GM12878 (cell line): ENCODE data around the gene PDE8B. TPM values are rescaled to one million over a fixed set of nuclear protein-coding genes. Genes with fewer than 3 reads are reported as not detected.
A peak's percentile ranks its signal among the peaks of the same experiment; 100 is the strongest.

ENCODE experiments used
- ATAC-seq: fragments of 200-7000 bp; cut with Tn5 transposase; 3 replicates; pipeline ENCODE4 v1.9.1; 2020; ENCODE audit warnings: mild to moderate bottlenecking, moderate library complexity
- BruUV-seq: library from RNA; stranded (reverse); fragments of 400-500 nt; replicated peaks from 2 replicates; lab custom pipeline; 2021; lab: Mats Ljungman, UMichigan
- CTCF ChIA-PET: fragments of 300-600 bp; sonication (Branson Sonifier 250); formaldehyde crosslinking; extraction: SDS; loops from one replicate; lab custom pipeline; 2021; ENCODE audit warnings: inconsistent platforms; lab: Yijun Ruan, JAX
- POLR2A ChIA-PET: fragments of 350-600 bp; formaldehyde crosslinking; extraction: SDS; loops from one replicate; lab custom pipeline; 2021; ENCODE audit warnings: inconsistent platforms; lab: Charles Lee
- RAD21 ChIA-PET: fragments of 300-600 bp; sonication (Branson Sonifier 250); formaldehyde crosslinking; loops from one replicate; lab custom pipeline; 2023; ENCODE audit warnings: antibody characterized with exemption; ENCODE audit not compliant: unreplicated experiment; lab: Charles Lee
- SMC1A ChIA-PET: fragments of 300-600 bp; sonication (Branson Sonifier 250); formaldehyde crosslinking; loops from one replicate; lab custom pipeline; 2023; ENCODE audit not compliant: unreplicated experiment, uncharacterized antibody; lab: Charles Lee
- DNase-seq: peaks from one replicate; pipeline ENCODE4 v3.0.0-alpha.2; 2011; ENCODE audit warnings: low read depth, low spot score
- FAIRE-seq: peaks from 3 replicates; lab custom pipeline; 2011; peaks lifted over from hg19 to GRCh38; lab: Jason Lieb, UNC
- H2AFZ ChIP-seq: 2 replicates; pipeline ENCODE4 v1.6.0; 2011; ENCODE audit warnings: low read depth, low read length, control low read depth; ENCODE audit not compliant: control insufficient read depth
- H3K27ac ChIP-seq: 2 replicates; pipeline ENCODE4 v1.5.1; 2011; ENCODE audit warnings: control low read depth; ENCODE audit not compliant: control insufficient read depth, insufficient read depth
- H3K27me3 ChIP-seq, 2 experiments: replicated peaks in 1 of 2; 2 replicates each; pipeline versions ENCODE4 v1.6.0 to v1.6.1; 2011; ENCODE audit warnings: low read length in 1 of 2; ENCODE audit not compliant: control insufficient read depth in 2 of 2, insufficient read depth in 2 of 2
- H3K36me3 ChIP-seq, 2 experiments: 2 replicates each; pipeline ENCODE4 v1.5.1; 2011; ENCODE audit warnings: low read length in 1 of 2; ENCODE audit not compliant: control insufficient read depth in 2 of 2, insufficient read depth in 2 of 2
- H3K4me1 ChIP-seq: 2 replicates; pipeline ENCODE4 v1.6.1; 2011; ENCODE audit warnings: mild to moderate bottlenecking, low read length, moderate library complexity, mixed read lengths; ENCODE audit not compliant: control insufficient read depth, insufficient read depth
- H3K4me2 ChIP-seq: 2 replicates; pipeline ENCODE4 v1.6.0; 2011; ENCODE audit warnings: control low read depth; ENCODE audit not compliant: control insufficient read depth, insufficient read depth
- H3K4me3 ChIP-seq: fragments of 200-600 bp; sonication (generic); 2 replicates; pipeline ENCODE4 v1.5.1; 2016
- H3K79me2 ChIP-seq: 2 replicates; pipeline ENCODE4 v1.6.0; 2011; ENCODE audit warnings: low read length; ENCODE audit not compliant: control insufficient read depth, insufficient read depth
- H3K9ac ChIP-seq: 2 replicates; pipeline ENCODE4 v1.8.0; 2011; ENCODE audit warnings: low read length, control low read depth, mixed read lengths; ENCODE audit not compliant: control insufficient read depth, insufficient read depth
- H3K9me3 ChIP-seq: replicated peaks from 3 replicates; pipeline ENCODE4 v1.5.1; 2011; ENCODE audit warnings: mild to moderate bottlenecking, low read length; ENCODE audit not compliant: control insufficient read depth, insufficient read depth
- H4K20me1 ChIP-seq: 2 replicates; pipeline ENCODE4 v1.6.0; 2011; ENCODE audit not compliant: control insufficient read depth, insufficient read depth
- CBX3 ChIP-seq: fragments of 200-600 bp; sonication (generic); IDR thresholded peaks from 2 replicates; pipeline ENCODE4 v1.6.1; 2016; ENCODE audit warnings: low read depth, borderline replicate concordance
- MXI1 ChIP-seq: fragments of 150-350 bp; IDR thresholded peaks from 2 replicates; pipeline ENCODE4 v1.6.1; 2011; ENCODE audit warnings: low read depth, mild to moderate bottlenecking, inconsistent platforms, low read length, improper control_type of control experiment
- WRNIP1 ChIP-seq: IDR thresholded peaks from 2 replicates; pipeline ENCODE4 v1.6.1; 2011; ENCODE audit warnings: low read depth, low read length, improper control_type of control experiment, borderline replicate concordance
- ZBED1 ChIP-seq: IDR thresholded peaks from 2 replicates; pipeline ENCODE4 v1.6.1; 2016; ENCODE audit warnings: borderline replicate concordance
- ZNF384 ChIP-seq: IDR thresholded peaks from 2 replicates; pipeline ENCODE4 v1.6.1; 2012; ENCODE audit warnings: low read depth, mild to moderate bottlenecking, low read length, improper control_type of control experiment, borderline replicate concordance
- WGBS: methylation state at CpG from one replicate; pipeline ENCODE4 v1.1.6; 2016; ENCODE audit warnings: low lambda C conversion rate; ENCODE audit not compliant: insufficient replicate concordance, insufficient coverage; ENCODE audit errors: missing lambda C conversion rate; 5-methylcytosine and 5-hydroxymethylcytosine counted together
- in situ Hi-C: fragments of 300-500 bp; cut with MboI; formaldehyde crosslinking; loops from 9 replicates; pipeline ENCODE4 v1.14.3; 2018; ENCODE audit warnings: mixed read lengths
- intact Hi-C: fragments of 100-400 bp; cut with micrococcal nuclease; formaldehyde crosslinking; loops from one replicate; pipeline ENCODE4 v1.14.2; 2022; ENCODE audit not compliant: unreplicated experiment
- polyA plus RNA-seq, 11 experiments: library from polyadenylated mRNA; depleted of rRNA in 4 of 11; unstranded in 6 of 11; stranded (reverse) in 5 of 11; fragments of >200 nt; fragmentation: Nextera tagmentation in 4 of 11; fragmentation: Illumina TruSeq in 1 of 11; extraction: Ambion mirVana in 4 of 11; extraction: Trizol in 1 of 11; gene quantifications; 1 replicate in 1 of 11; 2 replicates in 10 of 11; pipeline versions ENCODE4 v1.2.1 to v1.2.3, GENCODE V29; 2011 to 2016; ENCODE audit warnings: inconsistent platforms in 2 of 11, missing spikeins in 2 of 11, low read depth in 1 of 11
- total RNA-seq, 4 experiments: library from RNA; depleted of rRNA in 3 of 4; stranded (reverse); fragments of >200 nt in 3 of 4; fragmentation: Illumina TruSeq in 1 of 4; extraction: Trizol in 1 of 4; gene quantifications; 2 replicates each; pipeline versions ENCODE4 v1.2.1 to v1.2.3, GENCODE V29; 2013 to 2021
- TF ChIP-seq, protein P1 (sequence below): fragments of 450-650 bp; formaldehyde crosslinking; IDR thresholded peaks from 2 replicates; pipeline ENCODE4 v1.5.0; 2022; ENCODE audit warnings: mild to moderate bottlenecking, missing genetic modification characterization
- TF ChIP-seq, protein P2 (sequence below): fragments of 450-650 bp; IDR thresholded peaks from 2 replicates; pipeline ENCODE4 v1.6.1; 2017; ENCODE audit warnings: mild to moderate bottlenecking, moderate library complexity
- TF ChIP-seq, protein P3 (sequence below): IDR thresholded peaks from 2 replicates; pipeline ENCODE4 v1.6.1; 2011; ENCODE audit warnings: borderline replicate concordance, low read depth, mild to moderate bottlenecking, moderate library complexity, mixed read lengths, low read length; ENCODE audit not compliant: insufficient read depth; ENCODE audit errors: extremely low read length
- TF ChIP-seq, protein P4 (sequence below): fragments of 450-650 bp; IDR thresholded peaks from 2 replicates; pipeline ENCODE4 v1.6.1; 2017; ENCODE audit warnings: borderline replicate concordance
- TF ChIP-seq, protein P5 (sequence below): fragments of 450-650 bp; IDR thresholded peaks from 2 replicates; pipeline ENCODE4 v1.6.1; 2017; ENCODE audit warnings: low read depth, mild to moderate bottlenecking, moderate library complexity

Gene PDE8B
- total and polyA plus RNA-seq, 10 of the 15 experiments (the other 5 are each of a cell fraction or from before 2014, with no cell fraction given), result 0.03 to 0.44 (median 0.20) TPM; not detected in 3

DNA sequence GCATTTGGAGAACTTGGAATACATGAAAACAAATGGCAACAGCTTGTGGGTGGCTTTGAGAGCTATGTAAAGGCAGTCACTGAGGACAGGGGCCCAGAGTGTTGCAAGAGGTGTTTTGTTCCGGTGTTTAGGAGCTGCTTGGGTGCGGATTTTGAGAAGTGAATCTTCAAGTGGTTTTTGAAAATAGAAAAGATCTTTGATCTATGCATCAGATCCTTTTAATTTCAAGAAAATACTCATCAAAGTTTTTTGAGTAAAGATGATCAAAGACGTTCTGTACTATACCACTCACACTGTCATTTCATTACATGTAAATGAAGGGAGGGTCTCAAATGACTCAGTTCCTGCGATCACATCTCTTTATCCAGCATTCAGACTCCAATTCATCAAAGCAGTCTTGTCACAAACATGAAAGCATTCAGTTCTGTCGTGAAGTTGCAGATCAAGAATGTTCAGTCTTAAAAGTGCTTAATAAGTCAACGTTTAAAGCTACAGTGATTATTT lies 169.1 kb downstream of the PDE8B start:
- ChIA-PET RAD21 (interaction anchor here (1.0 to 3.2 kb wide), 7 partner anchors 16 to 121 kb away, joined by 3 to 29 read pairs (median 5); no protein-coding TSS in a partner anchor), SMC1A (interaction anchor here (0.7 to 3.5 kb wide), 14 partner anchors 12 to 148 kb away, joined by 3 to 26 read pairs (median 4); partner anchors contain the start of gene WDR41), POLR2A (interaction anchor here (1.2 to 1.3 kb wide), 2 partner anchors 113 to 278 kb away, joined by 3 read pairs; partner anchors contain the start of gene WDR41), CTCF (interaction anchor here (0.7 to 2.8 kb wide), 12 partner anchors 16 to 810 kb away, joined by 3 to 13 read pairs (median 4); partner anchors contain the start of gene WDR41)
- Histone ChIP-seq H3K9ac (no peak overlapping the region), H3K27me3 (no peaks in the 10 kb centered on the region), H3K9me3 (no peaks in the 10 kb centered on the region; the same call in 2 of the 3 replicates), H3K4me3 (no peak overlapping the region), H2AFZ (peak overlapping the region; percentile 63), H3K79me2 (no peaks in the 10 kb centered on the region), H4K20me1 (no peaks in the 10 kb centered on the region), H3K36me3 (no peaks in the 10 kb centered on the region), H3K27ac (peak overlapping the region; percentile 42; the same call in 1 of the 2 replicates), H3K4me2 (peak overlapping the region; percentile 60), H3K4me1 (peaks cover 22% of the 10 kb centered on the region)
- peak; percentile 62 for FAIRE-seq
- peak; percentile 67 for DNase-seq
- WGBS, result 3% methylated on average over 6 of the region's 6 CpGs
- intact Hi-C loops, result loop anchor here (2.0 kb wide), 1 partner anchor 113 kb away; the partner anchor contains the start of gene WDR41
- BruUV-seq, result no TSS peak
- ATAC-seq, result peak; percentile 93
- in situ Hi-C loops, result no loop called here
- TF ChIP-seq, protein P1, sequence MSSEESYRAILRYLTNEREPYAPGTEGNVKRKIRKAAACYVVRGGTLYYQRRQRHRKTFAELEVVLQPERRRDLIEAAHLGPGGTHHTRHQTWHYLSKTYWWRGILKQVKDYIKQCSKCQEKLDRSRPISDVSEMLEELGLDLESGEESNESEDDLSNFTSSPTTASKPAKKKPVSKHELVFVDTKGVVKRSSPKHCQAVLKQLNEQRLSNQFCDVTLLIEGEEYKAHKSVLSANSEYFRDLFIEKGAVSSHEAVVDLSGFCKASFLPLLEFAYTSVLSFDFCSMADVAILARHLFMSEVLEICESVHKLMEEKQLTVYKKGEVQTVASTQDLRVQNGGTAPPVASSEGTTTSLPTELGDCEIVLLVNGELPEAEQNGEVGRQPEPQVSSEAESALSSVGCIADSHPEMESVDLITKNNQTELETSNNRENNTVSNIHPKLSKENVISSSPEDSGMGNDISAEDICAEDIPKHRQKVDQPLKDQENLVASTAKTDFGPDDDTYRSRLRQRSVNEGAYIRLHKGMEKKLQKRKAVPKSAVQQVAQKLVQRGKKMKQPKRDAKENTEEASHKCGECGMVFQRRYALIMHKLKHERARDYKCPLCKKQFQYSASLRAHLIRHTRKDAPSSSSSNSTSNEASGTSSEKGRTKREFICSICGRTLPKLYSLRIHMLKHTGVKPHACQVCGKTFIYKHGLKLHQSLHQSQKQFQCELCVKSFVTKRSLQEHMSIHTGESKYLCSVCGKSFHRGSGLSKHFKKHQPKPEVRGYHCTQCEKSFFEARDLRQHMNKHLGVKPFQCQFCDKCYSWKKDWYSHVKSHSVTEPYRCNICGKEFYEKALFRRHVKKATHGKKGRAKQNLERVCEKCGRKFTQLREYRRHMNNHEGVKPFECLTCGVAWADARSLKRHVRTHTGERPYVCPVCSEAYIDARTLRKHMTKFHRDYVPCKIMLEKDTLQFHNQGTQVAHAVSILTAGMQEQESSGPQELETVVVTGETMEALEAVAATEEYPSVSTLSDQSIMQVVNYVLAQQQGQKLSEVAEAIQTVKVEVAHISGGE (CRISPR knock-in tag), result no peak
- TF ChIP-seq, protein P2, sequence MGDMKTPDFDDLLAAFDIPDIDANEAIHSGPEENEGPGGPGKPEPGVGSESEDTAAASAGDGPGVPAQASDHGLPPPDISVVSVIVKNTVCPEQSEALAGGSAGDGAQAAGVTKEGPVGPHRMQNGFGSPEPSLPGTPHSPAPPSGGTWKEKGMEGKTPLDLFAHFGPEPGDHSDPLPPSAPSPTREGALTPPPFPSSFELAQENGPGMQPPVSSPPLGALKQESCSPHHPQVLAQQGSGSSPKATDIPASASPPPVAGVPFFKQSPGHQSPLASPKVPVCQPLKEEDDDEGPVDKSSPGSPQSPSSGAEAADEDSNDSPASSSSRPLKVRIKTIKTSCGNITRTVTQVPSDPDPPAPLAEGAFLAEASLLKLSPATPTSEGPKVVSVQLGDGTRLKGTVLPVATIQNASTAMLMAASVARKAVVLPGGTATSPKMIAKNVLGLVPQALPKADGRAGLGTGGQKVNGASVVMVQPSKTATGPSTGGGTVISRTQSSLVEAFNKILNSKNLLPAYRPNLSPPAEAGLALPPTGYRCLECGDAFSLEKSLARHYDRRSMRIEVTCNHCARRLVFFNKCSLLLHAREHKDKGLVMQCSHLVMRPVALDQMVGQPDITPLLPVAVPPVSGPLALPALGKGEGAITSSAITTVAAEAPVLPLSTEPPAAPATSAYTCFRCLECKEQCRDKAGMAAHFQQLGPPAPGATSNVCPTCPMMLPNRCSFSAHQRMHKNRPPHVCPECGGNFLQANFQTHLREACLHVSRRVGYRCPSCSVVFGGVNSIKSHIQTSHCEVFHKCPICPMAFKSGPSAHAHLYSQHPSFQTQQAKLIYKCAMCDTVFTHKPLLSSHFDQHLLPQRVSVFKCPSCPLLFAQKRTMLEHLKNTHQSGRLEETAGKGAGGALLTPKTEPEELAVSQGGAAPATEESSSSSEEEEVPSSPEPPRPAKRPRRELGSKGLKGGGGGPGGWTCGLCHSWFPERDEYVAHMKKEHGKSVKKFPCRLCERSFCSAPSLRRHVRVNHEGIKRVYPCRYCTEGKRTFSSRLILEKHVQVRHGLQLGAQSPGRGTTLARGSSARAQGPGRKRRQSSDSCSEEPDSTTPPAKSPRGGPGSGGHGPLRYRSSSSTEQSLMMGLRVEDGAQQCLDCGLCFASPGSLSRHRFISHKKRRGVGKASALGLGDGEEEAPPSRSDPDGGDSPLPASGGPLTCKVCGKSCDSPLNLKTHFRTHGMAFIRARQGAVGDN, result no peak
- TF ChIP-seq, protein P3, sequence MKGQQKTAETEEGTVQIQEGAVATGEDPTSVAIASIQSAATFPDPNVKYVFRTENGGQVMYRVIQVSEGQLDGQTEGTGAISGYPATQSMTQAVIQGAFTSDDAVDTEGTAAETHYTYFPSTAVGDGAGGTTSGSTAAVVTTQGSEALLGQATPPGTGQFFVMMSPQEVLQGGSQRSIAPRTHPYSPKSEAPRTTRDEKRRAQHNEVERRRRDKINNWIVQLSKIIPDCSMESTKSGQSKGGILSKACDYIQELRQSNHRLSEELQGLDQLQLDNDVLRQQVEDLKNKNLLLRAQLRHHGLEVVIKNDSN, result no peak
- TF ChIP-seq ZBED1 (peak; percentile 98), CBX3 (no peak), WRNIP1 (no peak), MXI1 (no peak), ZNF384 (no peak)
- TF ChIP-seq, protein P4, sequence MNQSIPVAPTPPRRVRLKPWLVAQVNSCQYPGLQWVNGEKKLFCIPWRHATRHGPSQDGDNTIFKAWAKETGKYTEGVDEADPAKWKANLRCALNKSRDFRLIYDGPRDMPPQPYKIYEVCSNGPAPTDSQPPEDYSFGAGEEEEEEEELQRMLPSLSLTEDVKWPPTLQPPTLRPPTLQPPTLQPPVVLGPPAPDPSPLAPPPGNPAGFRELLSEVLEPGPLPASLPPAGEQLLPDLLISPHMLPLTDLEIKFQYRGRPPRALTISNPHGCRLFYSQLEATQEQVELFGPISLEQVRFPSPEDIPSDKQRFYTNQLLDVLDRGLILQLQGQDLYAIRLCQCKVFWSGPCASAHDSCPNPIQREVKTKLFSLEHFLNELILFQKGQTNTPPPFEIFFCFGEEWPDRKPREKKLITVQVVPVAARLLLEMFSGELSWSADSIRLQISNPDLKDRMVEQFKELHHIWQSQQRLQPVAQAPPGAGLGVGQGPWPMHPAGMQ, result no peak
- TF ChIP-seq, protein P5, sequence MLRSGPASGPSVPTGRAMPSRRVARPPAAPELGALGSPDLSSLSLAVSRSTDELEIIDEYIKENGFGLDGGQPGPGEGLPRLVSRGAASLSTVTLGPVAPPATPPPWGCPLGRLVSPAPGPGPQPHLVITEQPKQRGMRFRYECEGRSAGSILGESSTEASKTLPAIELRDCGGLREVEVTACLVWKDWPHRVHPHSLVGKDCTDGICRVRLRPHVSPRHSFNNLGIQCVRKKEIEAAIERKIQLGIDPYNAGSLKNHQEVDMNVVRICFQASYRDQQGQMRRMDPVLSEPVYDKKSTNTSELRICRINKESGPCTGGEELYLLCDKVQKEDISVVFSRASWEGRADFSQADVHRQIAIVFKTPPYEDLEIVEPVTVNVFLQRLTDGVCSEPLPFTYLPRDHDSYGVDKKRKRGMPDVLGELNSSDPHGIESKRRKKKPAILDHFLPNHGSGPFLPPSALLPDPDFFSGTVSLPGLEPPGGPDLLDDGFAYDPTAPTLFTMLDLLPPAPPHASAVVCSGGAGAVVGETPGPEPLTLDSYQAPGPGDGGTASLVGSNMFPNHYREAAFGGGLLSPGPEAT, result peak; percentile 54; the same call in 1 of the 2 replicates
